Measurements from ENCODE around the gene PANX3.

DNA sequence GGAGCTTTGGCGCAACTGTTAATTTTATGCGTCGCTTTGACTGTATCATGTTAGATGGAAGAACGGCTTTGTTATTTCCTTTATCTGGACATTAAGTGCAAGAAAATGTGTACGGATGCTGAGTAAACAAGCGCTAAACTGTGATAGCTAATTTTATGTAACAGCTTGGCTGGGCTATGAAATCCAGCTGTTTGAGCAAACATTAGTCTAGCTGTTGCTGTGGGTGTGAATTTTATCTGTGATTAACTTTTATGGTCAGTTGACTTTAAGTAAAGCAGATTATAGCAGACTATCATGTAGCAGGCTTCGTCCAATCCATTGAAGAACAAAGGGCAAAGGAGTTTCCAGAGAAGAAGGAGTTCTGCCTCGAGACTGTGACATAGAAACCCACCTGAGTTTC lies 27.4 kb upstream of the PANX3 start:
- TF ChIP-seq CTCF (IDR thresholded peaks at IDR 0.05; ENCODE audit: poor library complexity, severe bottlenecking) (no peak), EZH2 (IDR thresholded peaks at IDR 0.05; ENCODE audit: borderline replicate concordance, insufficient read depth, low read length, poor library complexity, severe bottlenecking) (no peak), SMC3 (conservative IDR thresholded peaks at IDR 0.05; ENCODE audit: poor library complexity) (no peak), POLR2AphosphoS5 (IDR thresholded peaks at IDR 0.05) (no peak), EP300 (conservative IDR thresholded peaks at IDR 0.05; ENCODE audit: poor library complexity, severe bottlenecking) (no peak), MXI1 (conservative IDR thresholded peaks at IDR 0.05; ENCODE audit: poor library complexity, severe bottlenecking) (no peak), TAF1 (IDR thresholded peaks at IDR 0.05; ENCODE audit: low read depth) (no peak), RAD21 (conservative IDR thresholded peaks at IDR 0.05) (no peak)
- TF ChIP-seq, protein P1, sequence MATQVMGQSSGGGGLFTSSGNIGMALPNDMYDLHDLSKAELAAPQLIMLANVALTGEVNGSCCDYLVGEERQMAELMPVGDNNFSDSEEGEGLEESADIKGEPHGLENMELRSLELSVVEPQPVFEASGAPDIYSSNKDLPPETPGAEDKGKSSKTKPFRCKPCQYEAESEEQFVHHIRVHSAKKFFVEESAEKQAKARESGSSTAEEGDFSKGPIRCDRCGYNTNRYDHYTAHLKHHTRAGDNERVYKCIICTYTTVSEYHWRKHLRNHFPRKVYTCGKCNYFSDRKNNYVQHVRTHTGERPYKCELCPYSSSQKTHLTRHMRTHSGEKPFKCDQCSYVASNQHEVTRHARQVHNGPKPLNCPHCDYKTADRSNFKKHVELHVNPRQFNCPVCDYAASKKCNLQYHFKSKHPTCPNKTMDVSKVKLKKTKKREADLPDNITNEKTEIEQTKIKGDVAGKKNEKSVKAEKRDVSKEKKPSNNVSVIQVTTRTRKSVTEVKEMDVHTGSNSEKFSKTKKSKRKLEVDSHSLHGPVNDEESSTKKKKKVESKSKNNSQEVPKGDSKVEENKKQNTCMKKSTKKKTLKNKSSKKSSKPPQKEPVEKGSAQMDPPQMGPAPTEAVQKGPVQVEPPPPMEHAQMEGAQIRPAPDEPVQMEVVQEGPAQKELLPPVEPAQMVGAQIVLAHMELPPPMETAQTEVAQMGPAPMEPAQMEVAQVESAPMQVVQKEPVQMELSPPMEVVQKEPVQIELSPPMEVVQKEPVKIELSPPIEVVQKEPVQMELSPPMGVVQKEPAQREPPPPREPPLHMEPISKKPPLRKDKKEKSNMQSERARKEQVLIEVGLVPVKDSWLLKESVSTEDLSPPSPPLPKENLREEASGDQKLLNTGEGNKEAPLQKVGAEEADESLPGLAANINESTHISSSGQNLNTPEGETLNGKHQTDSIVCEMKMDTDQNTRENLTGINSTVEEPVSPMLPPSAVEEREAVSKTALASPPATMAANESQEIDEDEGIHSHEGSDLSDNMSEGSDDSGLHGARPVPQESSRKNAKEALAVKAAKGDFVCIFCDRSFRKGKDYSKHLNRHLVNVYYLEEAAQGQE (IDR thresholded peaks at IDR 0.05; ENCODE audit: borderline replicate concordance), result no peak

Measured in neural cell (in vitro differentiated cells).